OCI-LY1 (cell line): ENCODE measurements around the gene ARHGEF40.

Experiments
- EZH2 ChIP-seq: fragments of 200-600 bp; sonication (generic), shearing (Covaris generic); IDR thresholded peaks from 2 replicates; pipeline ENCODE4 v1.8.0; 2017; ENCODE audit warnings: borderline replicate concordance, mixed run types, mild to moderate bottlenecking, antibody characterized with exemption, low read length, moderate library complexity, mixed read lengths
- TF ChIP-seq, protein P1 (sequence below): fragments of 200-600 bp; sonication (generic), shearing (Covaris generic); IDR thresholded peaks from 2 replicates; pipeline ENCODE4 v1.5.1; 2017; ENCODE audit warnings: mild to moderate bottlenecking, antibody characterized with exemption, low read length, moderate library complexity, mixed read lengths

DNA sequence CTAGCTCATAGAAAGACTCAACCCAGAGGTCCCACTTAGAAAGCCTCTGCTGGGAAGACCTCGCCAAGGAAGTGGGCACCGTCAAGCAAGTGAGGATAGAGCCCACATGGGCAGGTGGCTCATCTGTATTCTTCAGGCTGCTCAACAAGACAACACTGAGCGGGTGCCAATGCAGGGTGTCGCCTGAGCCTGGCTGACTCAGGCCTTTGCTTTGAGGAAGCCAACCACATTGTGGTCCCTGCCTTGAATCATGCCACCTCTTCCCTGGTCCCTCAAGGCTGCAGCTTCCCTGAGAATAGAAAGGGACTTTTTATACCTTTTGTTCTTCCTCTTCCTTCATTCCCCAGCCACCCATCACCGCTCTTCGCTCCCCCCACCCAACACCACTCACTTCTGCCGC lies 33.4 kb upstream of the ARHGEF40 start:
- TF ChIP-seq, protein P1, sequence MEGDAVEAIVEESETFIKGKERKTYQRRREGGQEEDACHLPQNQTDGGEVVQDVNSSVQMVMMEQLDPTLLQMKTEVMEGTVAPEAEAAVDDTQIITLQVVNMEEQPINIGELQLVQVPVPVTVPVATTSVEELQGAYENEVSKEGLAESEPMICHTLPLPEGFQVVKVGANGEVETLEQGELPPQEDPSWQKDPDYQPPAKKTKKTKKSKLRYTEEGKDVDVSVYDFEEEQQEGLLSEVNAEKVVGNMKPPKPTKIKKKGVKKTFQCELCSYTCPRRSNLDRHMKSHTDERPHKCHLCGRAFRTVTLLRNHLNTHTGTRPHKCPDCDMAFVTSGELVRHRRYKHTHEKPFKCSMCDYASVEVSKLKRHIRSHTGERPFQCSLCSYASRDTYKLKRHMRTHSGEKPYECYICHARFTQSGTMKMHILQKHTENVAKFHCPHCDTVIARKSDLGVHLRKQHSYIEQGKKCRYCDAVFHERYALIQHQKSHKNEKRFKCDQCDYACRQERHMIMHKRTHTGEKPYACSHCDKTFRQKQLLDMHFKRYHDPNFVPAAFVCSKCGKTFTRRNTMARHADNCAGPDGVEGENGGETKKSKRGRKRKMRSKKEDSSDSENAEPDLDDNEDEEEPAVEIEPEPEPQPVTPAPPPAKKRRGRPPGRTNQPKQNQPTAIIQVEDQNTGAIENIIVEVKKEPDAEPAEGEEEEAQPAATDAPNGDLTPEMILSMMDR, result no peak
- no peak for TF ChIP-seq EZH2
